GM19468 (cell line): ENCODE data around the gene GRIA4.
A peak's percentile ranks its signal among the peaks of the same experiment; 100 is the strongest.
"Not testable (repeated sequence)": the region's sequence is repeated elsewhere in the genome, so short reads cannot be mapped to it uniquely, and the experiment has no call there.

Source experiments
- ATAC-seq: cut with Tn5 transposase; IDR thresholded peaks from one replicate; pipeline ENCODE4 v1.9.1; 2021; ENCODE audit warnings: mild to moderate bottlenecking, moderate library complexity, moderate number of reproducible peaks; ENCODE audit not compliant: unreplicated experiment; ENCODE audit errors: extremely low read depth

Gene GRIA4

DNA sequence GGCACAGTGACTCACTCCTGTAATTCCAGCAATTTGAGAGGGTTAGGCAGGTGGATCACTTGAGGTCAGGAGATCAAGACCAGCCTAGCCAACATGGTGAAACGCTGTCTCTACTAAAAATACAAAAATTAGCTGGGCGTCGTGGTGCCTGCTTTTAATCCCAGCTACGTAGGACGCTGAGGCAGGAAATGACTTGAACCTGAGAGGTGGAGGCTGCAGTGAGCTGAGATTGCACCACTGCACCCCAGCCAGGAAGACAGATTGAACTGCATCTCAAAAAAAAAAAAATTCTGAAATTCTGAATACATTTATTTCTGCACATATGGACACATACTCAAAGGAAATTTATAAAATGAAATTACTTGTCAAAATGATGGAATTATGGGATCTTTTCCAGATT, 103.2 kb downstream of the GRIA4 start:
- ATAC-seq, result no peak

DNA sequence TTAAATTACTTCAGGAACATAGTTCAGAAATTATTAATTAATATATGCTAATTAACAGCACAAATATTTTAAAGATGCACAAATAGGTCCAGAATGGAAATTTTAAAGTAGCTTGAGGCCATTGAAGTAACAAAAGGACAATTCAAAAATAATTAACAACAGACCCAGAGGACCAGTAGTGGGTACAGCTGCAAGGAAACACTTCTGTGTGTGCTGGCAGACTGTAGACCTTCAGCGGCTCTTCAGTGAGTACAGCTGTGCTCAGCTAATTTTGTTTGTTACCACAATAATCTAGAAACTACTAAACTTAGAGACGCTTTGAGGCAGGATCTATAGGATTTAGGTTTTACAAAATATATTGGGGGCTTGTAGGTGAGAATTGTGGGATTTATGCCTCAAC, 103.8 kb downstream of the GRIA4 start:
- ATAC-seq, result no peak

DNA sequence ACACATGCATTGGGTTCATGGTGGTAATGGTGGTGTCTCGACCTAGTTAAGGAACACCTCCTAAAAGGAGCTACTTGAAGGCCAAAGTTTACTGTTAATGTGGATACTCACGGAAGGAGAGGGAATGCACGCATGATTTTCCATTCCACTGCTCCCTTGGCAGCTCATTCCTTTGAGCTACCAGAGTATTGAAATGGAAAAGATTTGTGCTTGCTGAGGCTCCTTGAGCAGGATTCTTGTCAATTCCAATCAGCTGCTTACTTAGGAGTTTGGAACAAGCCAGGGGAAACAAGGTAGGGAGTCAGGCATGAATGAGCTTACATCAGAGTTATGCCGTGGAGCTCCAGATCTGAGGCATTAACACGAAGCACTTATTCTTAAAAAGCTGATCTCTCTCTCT, 108.8 kb downstream of the GRIA4 start:
- no peak for ATAC-seq

DNA sequence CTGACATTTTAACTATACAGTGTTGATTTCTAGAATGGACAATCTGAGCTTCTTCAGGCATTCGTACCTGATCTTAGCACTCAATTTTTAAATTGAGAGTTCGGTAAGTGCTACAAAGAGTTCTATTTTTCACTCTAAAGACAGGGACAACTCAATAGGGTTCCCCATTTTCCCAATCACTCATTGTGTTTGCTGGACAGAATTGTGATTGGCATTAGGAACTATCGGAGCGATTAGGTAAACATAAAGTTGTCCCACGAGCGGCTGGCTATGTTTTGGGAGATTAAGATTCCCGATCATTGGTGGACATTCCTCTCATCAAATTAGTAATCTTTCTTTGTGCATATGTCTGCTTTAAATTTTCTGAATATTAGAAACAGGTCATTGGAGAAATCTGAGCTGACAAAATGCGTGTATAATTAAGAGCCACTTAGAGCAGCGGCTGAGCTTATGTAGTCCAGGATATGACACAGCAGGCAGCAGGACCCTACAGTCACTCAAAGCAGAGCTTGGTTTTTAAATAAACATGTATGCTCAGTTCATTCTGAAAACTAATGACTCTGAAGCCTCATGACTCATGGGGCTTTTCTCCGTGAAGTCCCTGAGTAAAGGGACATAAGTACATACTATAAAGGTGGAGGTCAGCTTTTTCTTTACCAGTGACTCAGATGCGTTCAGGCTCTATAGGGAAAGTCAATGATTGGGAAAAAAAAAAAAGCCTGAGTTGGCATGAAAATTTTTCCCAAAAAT, 109.4 kb downstream of the GRIA4 start:
- ATAC-seq, result peak; percentile 37

DNA sequence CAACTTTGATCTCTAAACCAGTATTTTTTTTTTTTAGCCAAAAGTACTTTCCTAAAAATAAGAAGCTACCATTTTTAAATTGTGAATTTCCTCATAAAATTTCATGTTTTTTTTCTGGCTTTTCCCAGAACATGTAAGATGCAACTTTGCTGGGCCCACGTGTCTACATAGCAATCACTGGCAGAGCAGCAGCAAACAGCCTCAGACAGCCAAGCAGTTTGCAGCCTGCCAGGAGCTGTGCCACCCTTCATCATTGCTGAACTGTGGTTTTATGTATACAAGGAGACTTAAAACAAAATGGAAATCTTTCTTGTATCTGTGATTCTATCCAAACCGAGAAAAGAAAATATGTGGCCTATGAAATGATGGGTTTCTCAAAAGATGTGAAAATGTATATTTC, 110.2 kb downstream of the GRIA4 start:
- no peak for ATAC-seq

DNA sequence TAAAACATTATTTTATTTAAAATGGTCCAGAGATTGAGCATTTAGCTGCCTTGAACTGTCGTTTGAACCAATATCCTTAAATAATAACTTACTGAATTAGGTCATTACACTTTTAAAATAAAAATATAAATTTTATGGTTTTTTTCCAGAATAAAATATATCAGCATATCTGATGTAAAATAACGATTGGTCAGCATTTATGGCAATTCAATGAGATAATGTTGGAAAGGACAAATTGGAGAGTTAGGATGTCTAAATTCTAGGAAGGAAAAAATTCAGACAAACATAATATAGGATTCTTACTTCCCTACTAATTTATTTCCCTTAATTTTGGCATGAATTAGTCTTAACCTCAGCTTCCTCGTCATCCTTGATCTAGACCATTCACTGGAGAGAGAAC, 113.4 kb downstream of the GRIA4 start:
- ATAC-seq, result no peak

DNA sequence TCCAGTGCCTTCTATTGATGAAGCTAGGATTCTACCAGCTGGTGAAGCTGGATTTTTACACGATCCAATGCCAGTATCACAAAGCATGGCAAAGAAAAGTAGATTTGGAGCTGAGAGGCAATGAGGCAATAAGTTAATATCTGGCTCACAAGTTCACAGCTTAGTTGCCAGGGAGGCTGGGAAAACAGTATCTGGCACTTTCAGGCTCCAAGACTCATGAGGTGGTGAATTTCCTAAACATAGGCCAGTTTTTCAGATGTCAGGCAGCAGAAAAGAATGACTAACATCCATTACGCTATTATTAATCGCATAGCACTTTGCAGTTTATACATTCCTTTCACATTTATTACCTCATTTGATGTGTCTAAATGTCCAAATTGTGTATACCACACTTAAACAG, 122.7 kb downstream of the GRIA4 start:
- no peak for ATAC-seq

DNA sequence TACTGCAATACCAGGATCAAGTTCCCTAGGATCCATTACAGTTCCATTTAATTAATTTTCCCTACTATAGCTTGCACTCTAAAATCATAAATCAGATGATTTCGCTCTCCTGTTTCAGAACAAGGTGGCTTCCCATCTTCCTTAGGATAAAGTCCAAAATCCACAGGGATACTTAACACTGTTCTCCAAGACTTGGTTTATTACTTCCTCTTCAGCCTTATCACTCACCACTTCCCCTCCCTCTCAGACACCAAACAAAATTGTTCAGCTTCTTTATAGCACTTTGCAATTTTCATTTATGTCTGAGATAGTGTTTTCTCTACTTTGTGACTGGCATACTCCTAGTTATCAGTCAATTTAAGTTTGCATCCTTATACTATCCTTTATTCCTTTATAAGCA, 124.6 kb downstream of the GRIA4 start:
- ATAC-seq, result no peak

DNA sequence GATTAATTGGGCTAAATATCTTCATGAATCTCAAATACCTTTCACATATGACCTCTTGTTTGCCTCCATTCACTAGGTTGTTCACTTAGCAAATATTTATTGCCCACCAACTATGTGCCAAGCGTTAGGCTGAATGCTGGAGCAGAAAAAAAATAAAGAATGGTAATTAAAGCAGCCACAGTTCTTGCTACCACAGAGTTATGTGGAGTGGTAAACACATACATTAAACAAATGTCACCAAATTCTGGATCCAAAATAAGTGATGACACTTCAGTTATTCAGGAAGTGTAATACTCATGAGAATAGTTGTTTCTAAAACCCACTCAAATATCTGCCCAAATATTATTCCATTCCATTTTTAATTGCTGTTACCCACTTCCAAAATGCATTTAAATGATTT, 128.4 kb downstream of the GRIA4 start:
- no peak for ATAC-seq

DNA sequence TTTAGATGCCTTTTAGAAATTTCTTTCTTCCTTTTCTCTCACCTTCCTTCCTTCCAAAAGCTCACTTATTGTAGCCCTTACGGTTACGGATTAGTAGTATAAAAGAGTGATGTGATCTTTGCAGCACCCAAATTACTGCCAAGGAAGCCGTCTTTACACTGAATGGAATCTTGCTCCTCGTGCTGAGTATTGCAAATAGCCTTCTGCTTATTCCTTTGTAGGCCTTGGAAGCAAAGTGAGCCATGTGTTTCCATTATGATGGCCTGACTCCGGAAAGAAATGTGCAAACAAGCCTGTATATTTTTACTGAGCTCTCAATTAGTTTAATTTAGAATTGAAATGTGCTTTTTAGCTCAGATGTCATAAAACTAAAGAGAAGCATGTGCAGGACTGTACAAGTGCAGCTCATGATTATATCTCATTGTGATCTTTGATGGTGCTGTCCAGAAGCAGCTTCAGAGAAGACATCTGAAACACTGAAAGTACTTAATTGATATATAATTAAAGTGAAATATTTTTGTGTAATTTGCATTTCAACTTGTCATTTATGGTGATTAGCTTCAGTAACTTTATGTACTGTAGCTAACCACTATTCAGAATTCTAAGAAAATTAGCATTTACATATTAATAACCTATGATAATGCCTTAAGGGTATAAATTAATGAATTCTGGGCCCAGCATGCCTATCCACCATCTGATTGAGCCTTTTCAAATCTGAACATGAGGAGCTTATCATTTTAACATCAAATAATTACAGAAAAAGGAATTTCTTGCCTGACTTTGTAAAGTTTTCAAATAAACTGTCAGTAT, 129.3 kb downstream of the GRIA4 start:
- no peak for ATAC-seq

DNA sequence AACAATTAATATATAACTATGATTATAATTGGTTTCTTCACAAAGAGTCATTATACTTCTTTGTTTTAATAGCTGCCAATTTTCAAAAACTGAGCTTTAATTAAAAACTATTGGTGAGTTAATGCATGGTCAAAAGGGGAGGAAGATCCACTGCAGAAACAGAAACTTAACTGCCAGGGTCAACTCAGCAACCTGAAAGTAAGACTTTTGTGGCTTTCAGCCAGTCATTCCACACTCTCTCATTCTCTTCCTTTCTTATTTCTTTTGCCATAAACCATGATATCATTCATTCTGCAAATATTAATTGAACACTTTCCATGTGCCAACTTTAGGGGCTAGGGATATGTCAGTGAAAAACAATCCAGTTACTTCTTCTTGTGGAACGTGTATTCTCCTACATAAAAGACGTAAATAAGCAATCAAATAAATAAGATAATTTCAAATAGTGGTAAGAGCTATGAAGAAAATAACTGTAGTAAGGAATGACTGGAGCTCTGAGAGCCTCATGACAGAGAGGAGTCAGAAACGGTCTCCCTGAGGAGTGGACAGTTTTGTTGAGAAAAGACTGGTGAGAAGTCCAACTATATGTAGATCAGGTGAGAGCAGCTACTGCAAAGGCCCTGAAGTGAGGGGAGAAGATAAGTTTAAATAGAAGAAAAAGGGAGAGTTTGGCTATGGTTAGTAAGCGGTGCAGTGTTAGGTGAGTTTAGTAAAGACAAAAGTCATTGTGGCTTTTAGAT, 130.5 kb downstream of the GRIA4 start:
- peak; percentile 76 for ATAC-seq

DNA sequence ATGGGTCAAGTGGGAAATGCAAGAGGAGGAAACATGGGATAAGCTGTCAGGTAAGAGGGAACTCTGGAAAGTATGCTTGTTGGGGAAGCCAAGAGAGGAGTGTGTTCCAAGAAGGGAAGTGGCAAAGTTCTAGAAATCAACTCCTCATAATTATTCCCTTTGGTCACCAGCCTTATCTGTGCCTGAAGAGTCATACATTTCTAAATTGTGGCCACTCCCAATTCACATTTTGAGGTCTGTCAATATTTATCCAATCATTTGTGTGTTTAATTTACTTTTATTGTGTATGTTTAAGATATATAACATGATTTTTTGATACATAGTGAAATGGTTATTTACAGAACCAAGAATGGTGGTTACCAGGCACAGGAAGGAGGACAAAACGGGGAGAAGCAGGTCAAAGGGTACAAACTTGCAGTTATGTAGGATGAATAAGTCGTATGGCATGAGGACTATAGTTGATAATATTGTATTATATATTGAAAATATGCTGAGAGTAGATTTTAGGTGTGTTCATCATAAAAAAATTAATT, 131.7 kb downstream of the GRIA4 start:
- no peak for ATAC-seq

DNA sequence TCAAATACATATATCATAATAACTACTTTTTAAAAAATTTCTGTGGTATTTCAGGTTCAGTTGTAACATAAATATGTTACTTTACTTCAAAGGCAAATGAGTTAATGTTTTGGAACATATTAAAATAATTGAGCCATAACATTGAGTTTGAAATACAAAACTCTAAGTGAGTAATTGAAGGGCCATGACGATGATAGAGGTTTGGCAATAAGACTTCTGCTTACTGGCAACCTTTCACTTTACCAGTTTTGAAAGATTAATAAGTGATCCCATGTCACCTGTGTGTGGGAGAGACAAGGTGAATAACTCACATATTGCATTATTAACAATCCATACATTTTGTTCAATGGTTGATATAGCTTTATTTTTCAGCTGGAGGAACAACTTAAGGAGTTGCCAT, 144.4 kb downstream of the GRIA4 start:
- no peak for ATAC-seq

DNA sequence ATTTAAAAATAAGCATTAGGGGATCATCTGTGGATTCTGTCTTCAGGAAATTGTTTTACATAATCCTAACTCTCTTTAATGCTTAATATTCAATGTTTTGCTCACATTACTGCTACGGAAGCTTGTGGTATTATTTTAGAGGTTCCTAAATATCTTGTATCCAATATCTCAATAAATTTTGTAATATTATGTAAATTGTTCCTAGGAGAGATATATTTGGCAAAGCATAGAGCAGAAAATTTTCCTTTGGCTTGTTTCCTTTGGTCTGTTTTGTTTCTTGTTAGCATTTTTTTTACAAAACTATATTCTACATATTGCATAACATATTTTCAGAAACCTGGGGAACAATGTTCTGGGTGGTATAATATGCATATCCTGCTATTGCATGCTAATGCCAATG, 144.8 kb downstream of the GRIA4 start:
- ATAC-seq, result no peak

DNA sequence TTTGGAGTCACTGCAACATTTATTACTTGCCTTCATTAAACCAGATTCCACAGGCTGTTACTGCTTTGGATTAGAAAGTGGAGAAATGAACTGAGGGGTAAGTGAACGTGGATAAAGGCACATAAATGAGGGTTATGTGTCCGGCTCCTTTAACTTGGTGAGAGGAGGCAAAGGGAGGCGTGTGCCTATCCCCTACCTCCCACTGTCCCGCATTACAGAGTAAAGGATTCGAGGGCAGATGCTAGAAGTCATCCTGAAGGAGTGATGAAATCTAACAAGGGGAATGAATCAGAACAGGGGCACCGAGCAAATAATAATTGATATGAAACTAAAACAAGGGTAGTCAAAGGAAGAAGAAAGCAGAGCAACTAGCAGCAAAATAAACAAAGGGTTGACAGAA, 147.2 kb downstream of the GRIA4 start:
- no peak for ATAC-seq

DNA sequence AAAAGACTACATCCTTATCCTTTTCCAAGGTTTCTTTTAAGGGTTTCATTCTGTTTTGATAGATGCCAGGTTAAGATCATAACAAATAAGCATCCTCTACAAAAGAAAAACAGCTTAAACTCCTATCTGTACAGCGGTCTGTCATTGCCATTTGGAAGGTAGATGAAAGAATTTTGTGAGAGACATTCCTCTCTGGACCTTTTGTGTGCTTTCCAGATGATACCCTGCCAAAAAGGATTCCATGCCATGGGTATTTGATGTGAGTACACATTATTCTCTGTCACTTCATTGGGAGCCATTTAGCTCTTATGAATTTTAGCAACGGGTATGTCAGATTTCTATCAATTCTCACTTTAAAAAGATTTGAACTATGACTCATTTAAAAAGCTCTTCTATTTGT, 153.7 kb downstream of the GRIA4 start:
- ATAC-seq, result no peak

DNA sequence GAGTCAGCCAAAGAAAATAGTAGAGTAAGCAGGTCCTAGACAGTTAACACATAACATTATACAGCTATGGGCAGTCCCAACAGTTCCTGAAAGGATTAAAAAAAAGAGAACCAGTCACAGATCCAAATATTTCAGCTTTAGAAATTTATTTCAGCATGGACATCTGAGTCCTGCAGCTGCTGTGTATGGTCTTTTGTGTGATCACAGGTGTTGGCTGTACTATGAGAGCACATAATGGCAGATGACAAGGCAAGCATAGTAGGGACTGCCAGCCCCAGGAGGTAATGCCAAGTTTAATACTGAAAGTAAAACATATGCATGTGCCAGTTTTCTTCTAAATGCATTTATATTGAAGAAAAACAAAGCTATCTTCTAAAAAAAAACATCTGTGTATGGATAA, 158.1 kb downstream of the GRIA4 start:
- no peak for ATAC-seq

DNA sequence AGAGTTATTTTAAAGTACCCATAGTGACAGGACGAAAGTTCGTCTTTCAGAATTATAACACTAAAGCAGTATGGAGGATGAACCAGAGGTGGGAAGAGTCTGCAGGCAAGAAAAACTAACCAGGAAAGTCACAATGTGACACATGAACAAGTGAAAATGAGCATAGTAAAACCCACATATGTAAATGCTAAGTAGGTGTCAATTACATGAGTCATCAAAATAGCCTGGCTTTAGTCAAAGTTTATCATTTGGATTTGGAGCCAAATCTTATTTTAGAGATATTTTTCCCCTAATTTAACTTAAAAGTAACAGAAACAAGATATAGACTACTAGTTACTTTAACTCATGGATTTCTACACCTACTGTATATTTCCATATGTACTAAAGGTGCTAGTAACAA, 159.8 kb downstream of the GRIA4 start:
- ATAC-seq, result no peak

DNA sequence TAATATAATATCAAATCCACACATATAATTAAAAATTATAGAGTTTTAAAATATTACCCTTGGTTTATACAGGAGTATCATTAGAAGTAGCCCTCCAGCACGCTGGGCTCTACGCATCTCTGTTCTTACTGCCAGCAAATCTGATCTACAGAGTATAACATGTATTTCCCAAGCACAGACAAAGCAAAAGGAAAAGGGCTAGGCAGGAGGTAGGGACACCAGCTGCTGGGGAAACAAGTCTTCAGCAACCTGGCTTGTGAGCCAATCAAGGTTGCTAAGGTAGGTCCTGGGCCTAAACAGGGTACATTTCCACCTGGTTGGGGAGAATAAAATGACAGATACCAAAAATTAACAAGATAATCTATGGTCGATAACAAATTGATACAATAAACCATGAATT, 163.6 kb downstream of the GRIA4 start:
- ATAC-seq, result not testable (repeated sequence)

DNA sequence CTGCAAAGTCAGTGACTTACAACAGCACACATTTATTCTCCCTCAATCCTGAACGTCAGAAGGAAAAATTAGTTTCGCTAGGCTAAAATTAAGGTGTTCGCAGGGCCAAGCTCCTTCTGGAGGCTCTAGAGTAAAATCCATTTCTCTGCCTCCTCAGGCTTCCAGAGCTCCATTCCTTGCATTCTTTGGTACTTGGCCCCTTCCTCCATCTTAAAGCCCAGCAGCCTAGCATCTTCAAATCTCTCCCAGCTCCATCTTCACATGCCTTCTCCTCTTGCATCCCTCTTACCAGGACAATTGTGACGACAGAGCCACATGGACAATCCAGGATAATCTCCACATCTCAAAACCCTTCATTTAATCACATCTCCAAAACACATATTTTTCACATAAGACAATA, 165.0 kb downstream of the GRIA4 start:
- no peak for ATAC-seq
